Astrocyte (in vitro differentiated cells and primary cell): ENCODE results near the gene SH2D6. TPM values are rescaled to one million over a fixed set of nuclear protein-coding genes. Genes with fewer than 3 reads are reported as not detected.
"Not testable (repeated sequence)": the region's sequence is repeated elsewhere in the genome, so short reads cannot be mapped to it uniquely, and the experiment has no call there.

Experiments used
- DNase-seq: peaks from one replicate; pipeline ENCODE4 v3.0.0-alpha.2; 2010; ENCODE audit warnings: low read depth
- FAIRE-seq: peaks from 2 replicates; lab custom pipeline; 2011; peaks lifted over from hg19 to GRCh38; lab: Jason Lieb, UNC
- H2AFZ ChIP-seq: 2 replicates; pipeline ENCODE4 v1.6.0; 2012; ENCODE audit warnings: low read depth, low read length, inconsistent platforms
- H3K27ac ChIP-seq: 2 replicates; pipeline ENCODE4 v1.5.1; 2011; ENCODE audit warnings: low read depth, low read length, inconsistent platforms
- H3K27me3 ChIP-seq: 2 replicates; pipeline ENCODE4 v1.6.0; 2011; ENCODE audit warnings: low read length, inconsistent platforms; ENCODE audit not compliant: insufficient read depth
- H3K36me3 ChIP-seq: 2 replicates; pipeline ENCODE4 v1.5.1; 2011; ENCODE audit warnings: low read length, inconsistent platforms; ENCODE audit not compliant: insufficient read depth
- H3K4me1 ChIP-seq: 2 replicates; pipeline ENCODE4 v1.5.1; 2011; ENCODE audit warnings: low read length, inconsistent platforms; ENCODE audit not compliant: insufficient read depth
- H3K4me2 ChIP-seq: 2 replicates; pipeline ENCODE4 v1.6.0; 2012; ENCODE audit warnings: low read length, inconsistent platforms
- H3K4me3 ChIP-seq: 2 replicates; pipeline ENCODE4 v1.5.1; 2011; ENCODE audit warnings: low read depth, mild to moderate bottlenecking, low read length, inconsistent platforms; ENCODE audit not compliant: insufficient read depth
- H3K79me2 ChIP-seq: 2 replicates; pipeline ENCODE4 v1.6.0; 2012; ENCODE audit warnings: mild to moderate bottlenecking, low read length, inconsistent platforms; ENCODE audit not compliant: insufficient read depth
- H3K9ac ChIP-seq: 2 replicates; pipeline ENCODE4 v1.6.0; 2012; ENCODE audit warnings: mild to moderate bottlenecking, low read length, inconsistent platforms
- H3K9me3 ChIP-seq: 2 replicates; pipeline ENCODE4 v1.5.1; 2012; ENCODE audit warnings: low read depth, mild to moderate bottlenecking, low read length, inconsistent platforms; ENCODE audit not compliant: insufficient read depth
- H4K20me1 ChIP-seq: 2 replicates; pipeline ENCODE4 v1.6.0; 2012; ENCODE audit warnings: low read length, inconsistent platforms; ENCODE audit not compliant: insufficient read depth
- H3K27ac Mint-ChIP-seq: one replicate; pipeline ENCODE4 v1.8.0; 2021; ENCODE audit warnings: mild to moderate bottlenecking, mixed read lengths; ENCODE audit not compliant: unreplicated experiment
- H3K27me3 Mint-ChIP-seq: one replicate; pipeline ENCODE4 v1.8.0; 2021; ENCODE audit warnings: low read depth, mixed read lengths; ENCODE audit not compliant: unreplicated experiment
- H3K36me3 Mint-ChIP-seq: one replicate; pipeline ENCODE4 v1.8.0; 2021; ENCODE audit warnings: low read depth, mixed read lengths; ENCODE audit not compliant: unreplicated experiment
- H3K4me1 Mint-ChIP-seq: one replicate; pipeline ENCODE4 v1.8.0; 2021; ENCODE audit warnings: low read depth, mixed read lengths; ENCODE audit not compliant: unreplicated experiment
- H3K4me3 Mint-ChIP-seq: one replicate; pipeline ENCODE4 v1.8.0; 2021; ENCODE audit warnings: mild to moderate bottlenecking, moderate library complexity, mixed read lengths; ENCODE audit not compliant: unreplicated experiment
- H3K9me3 Mint-ChIP-seq: one replicate; pipeline ENCODE4 v1.8.0; 2021; ENCODE audit warnings: mild to moderate bottlenecking, mixed read lengths; ENCODE audit not compliant: unreplicated experiment
- CTCF ChIP-seq: IDR thresholded peaks from 2 replicates; pipeline ENCODE4 v1.5.1; 2011; ENCODE audit warnings: low read depth, mild to moderate bottlenecking, inconsistent platforms, low read length, moderate library complexity; ENCODE audit not compliant: insufficient read depth
- EZH2 ChIP-seq: IDR thresholded peaks from 2 replicates; pipeline ENCODE4 v1.6.1; 2012; ENCODE audit warnings: mild to moderate bottlenecking, low read length, inconsistent platforms; ENCODE audit not compliant: insufficient read depth
- total RNA-seq: library from RNA; stranded (reverse); gene quantifications from 2 replicates; pipeline ENCODE4 v1.2.1, GENCODE V29; 2021

SH2D6 gene
- total RNA-seq, 1 donor from 2014 or later = 0.64 TPM

- Histone ChIP-seq H3K27ac (peak overlapping the region; percentile 40), H3K27me3 (no peaks in the 10 kb centered on the region), H3K36me3 (no peaks in the 10 kb centered on the region), H3K79me2 (peaks cover 40% of the 10 kb centered on the region), H3K4me1 (peaks cover 18% of the 10 kb centered on the region), H2AFZ (peak overlapping the region; percentile 83), H3K4me2 (peak overlapping the region; percentile 89), H3K4me3 (peak overlapping the region; percentile 72), H3K9me3 (no peaks in the 10 kb centered on the region), H4K20me1 (peaks cover 16% of the 10 kb centered on the region), H3K9ac (peak overlapping the region; percentile 83)
- peak overlapping the region; percentile 90 for H3K4me3 Mint-ChIP-seq
- FAIRE-seq (no peak), DNase-seq (peak; percentile 41)
- no peaks in the 10 kb centered on the region for H3K27me3 Mint-ChIP-seq
- peaks cover 3% of the 10 kb centered on the region for H3K4me1 Mint-ChIP-seq
- no peak for TF ChIP-seq EZH2
- TF ChIP-seq CTCF = no peak
- no peak overlapping the region for H3K27ac Mint-ChIP-seq
- no peaks in the 10 kb centered on the region for H3K9me3 Mint-ChIP-seq
- H3K36me3 Mint-ChIP-seq = no peaks in the 10 kb centered on the region
Measured at GRCh38 chr2:85413592-85414420, 4.7 kb upstream of the SH2D6 start.

- H3K36me3 ChIP-seq, H3K27me3 Mint-ChIP-seq, FAIRE-seq, DNase-seq, H3K9me3 ChIP-seq, H3K27ac Mint-ChIP-seq, H3K27me3 ChIP-seq, H4K20me1 ChIP-seq, H3K36me3 Mint-ChIP-seq, H3K4me1 Mint-ChIP-seq, H3K9me3 Mint-ChIP-seq: not testable (repeated sequence)
- Histone ChIP-seq H3K27ac (peak overlapping the region; percentile 40), H2AFZ (peak overlapping the region; percentile 83), H3K4me1 (peaks cover 24% of the 10 kb centered on the region), H3K4me3 (peak overlapping the region; percentile 72), H3K79me2 (peaks cover 38% of the 10 kb centered on the region), H3K9ac (peak overlapping the region; percentile 83), H3K4me2 (peak overlapping the region; percentile 89)
- peak overlapping the region; percentile 57 for H3K4me3 Mint-ChIP-seq
Measured at GRCh38 chr2:85414421-85414759, 4.1 kb upstream of the SH2D6 start.

GRCh38 chr2:85414761-85415553, 3.6 kb upstream of the SH2D6 start:
- FAIRE-seq (no peak), DNase-seq (no peak)
- Histone ChIP-seq H3K9me3 (no peaks in the 10 kb centered on the region), H3K27me3 (no peaks in the 10 kb centered on the region), H2AFZ (no peak overlapping the region), H4K20me1 (peaks cover 5% of the 10 kb centered on the region), H3K9ac (no peak overlapping the region), H3K79me2 (peaks cover 32% of the 10 kb centered on the region), H3K27ac (no peak overlapping the region), H3K4me1 (peaks cover 27% of the 10 kb centered on the region), H3K36me3 (no peaks in the 10 kb centered on the region), H3K4me3 (no peak overlapping the region), H3K4me2 (no peak overlapping the region)
- no peak for TF ChIP-seq EZH2
- TF ChIP-seq CTCF = no peak
- H3K4me1 Mint-ChIP-seq = peaks cover 12% of the 10 kb centered on the region
- H3K9me3 Mint-ChIP-seq = no peaks in the 10 kb centered on the region
- no peaks in the 10 kb centered on the region for H3K27me3 Mint-ChIP-seq
- peak overlapping the region; percentile 55 for H3K27ac Mint-ChIP-seq
- peak overlapping the region; percentile 54 for H3K4me3 Mint-ChIP-seq
- no peaks in the 10 kb centered on the region for H3K36me3 Mint-ChIP-seq
